Uterus (tissue), 2 donors: ENCODE results near the gene FAM184A.

Experiments
- POLR2A ChIP-seq, 2 donors: fragments of 450-650 bp; IDR thresholded peaks; one replicate each; pipeline ENCODE4 v1.6.1; 2016; ENCODE audit warnings: antibody characterized with exemption in 2 of 2, mild to moderate bottlenecking in 1 of 2, moderate library complexity in 1 of 2
- TF ChIP-seq, protein P1 (sequence below), 4 experiments: fragments of 200-600 bp in 2 of 4; fragments of 450-650 bp in 2 of 4; sonication (generic) in 2 of 4; IDR thresholded peaks; one replicate each; pipeline ENCODE4 v1.5.1; 2016 to 2019; ENCODE audit warnings: antibody characterized with exemption in 4 of 4, mild to moderate bottlenecking in 2 of 4, moderate library complexity in 1 of 4

DNA sequence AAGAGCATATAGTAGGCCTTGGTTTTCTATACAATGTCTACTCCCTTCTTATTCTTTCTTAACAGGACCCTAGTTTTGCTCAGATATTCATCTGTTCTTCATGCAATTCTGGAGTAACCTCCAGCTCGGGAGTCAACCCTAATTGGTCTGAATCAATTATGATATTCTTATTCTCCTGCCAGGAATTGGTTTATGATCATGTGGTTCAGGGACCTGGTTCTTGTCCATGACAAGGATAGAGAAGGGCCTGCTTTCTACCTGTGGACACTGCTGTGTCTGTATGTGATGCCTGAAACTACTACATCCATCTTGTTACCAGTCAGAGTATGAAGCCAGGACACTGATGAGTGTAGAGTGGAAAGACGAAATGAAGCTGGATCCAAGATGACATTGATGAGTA is 24.4 kb upstream of the FAM184A start:
- TF ChIP-seq, protein P1, sequence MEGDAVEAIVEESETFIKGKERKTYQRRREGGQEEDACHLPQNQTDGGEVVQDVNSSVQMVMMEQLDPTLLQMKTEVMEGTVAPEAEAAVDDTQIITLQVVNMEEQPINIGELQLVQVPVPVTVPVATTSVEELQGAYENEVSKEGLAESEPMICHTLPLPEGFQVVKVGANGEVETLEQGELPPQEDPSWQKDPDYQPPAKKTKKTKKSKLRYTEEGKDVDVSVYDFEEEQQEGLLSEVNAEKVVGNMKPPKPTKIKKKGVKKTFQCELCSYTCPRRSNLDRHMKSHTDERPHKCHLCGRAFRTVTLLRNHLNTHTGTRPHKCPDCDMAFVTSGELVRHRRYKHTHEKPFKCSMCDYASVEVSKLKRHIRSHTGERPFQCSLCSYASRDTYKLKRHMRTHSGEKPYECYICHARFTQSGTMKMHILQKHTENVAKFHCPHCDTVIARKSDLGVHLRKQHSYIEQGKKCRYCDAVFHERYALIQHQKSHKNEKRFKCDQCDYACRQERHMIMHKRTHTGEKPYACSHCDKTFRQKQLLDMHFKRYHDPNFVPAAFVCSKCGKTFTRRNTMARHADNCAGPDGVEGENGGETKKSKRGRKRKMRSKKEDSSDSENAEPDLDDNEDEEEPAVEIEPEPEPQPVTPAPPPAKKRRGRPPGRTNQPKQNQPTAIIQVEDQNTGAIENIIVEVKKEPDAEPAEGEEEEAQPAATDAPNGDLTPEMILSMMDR (IDR thresholded peaks at IDR 0.05), result no peak
- no peak for TF ChIP-seq POLR2A (IDR thresholded peaks at IDR 0.05)
